HepG2 (cell line): Measurements from ENCODE around the gene CD2.
"Not testable (repeated sequence)": the region's sequence is repeated elsewhere in the genome, so short reads cannot be mapped to it uniquely, and the experiment has no call there.

Source experiments
- AFF4 ChIP-seq: sonication (generic); formaldehyde crosslinking; IDR thresholded peaks from 2 replicates; pipeline ENCODE4 v1.4.0; 2020; ENCODE audit warnings: missing genetic modification reagents
- CEBPB ChIP-seq: IDR thresholded peaks from 2 replicates; pipeline ENCODE4 v1.6.1; 2011; ENCODE audit warnings: low read depth, low read length, improper control_type of control experiment, borderline replicate concordance
- CREB1 ChIP-seq, 2 experiments: fragments of 450-650 bp in 1 of 2; IDR thresholded peaks; 2 replicates each; pipeline ENCODE4 v1.6.1; 2016 to 2017; ENCODE audit warnings: control low read depth in 1 of 2, mild to moderate bottlenecking in 1 of 2, missing compliant biosample characterization in 1 of 2, missing genetic modification characterization in 1 of 2
- ELF1 ChIP-seq: sonication (generic); formaldehyde crosslinking; IDR thresholded peaks from 2 replicates; pipeline ENCODE4 v1.4.0; 2020; ENCODE audit warnings: missing genetic modification reagents
- ESRRA ChIP-seq: sonication (generic); formaldehyde crosslinking; IDR thresholded peaks from 2 replicates; pipeline ENCODE4 v1.5.1; 2020; ENCODE audit warnings: mild to moderate bottlenecking, low read depth, missing genetic modification reagents
- FOSL2 ChIP-seq: sonication (generic); formaldehyde crosslinking; IDR thresholded peaks from 2 replicates; pipeline ENCODE4 v1.4.0; 2020; ENCODE audit warnings: missing genetic modification reagents
- NR3C1 ChIP-seq: sonication (generic); formaldehyde crosslinking; IDR thresholded peaks from 2 replicates; pipeline ENCODE4 v1.4.0; 2020; ENCODE audit warnings: missing genetic modification reagents
- PAX8 ChIP-seq: sonication (generic); formaldehyde crosslinking; IDR thresholded peaks from 2 replicates; pipeline ENCODE4 v1.8.0; 2022; ENCODE audit warnings: mild to moderate bottlenecking, missing genetic modification reagents, borderline replicate concordance
- SRF ChIP-seq: IDR thresholded peaks from 2 replicates; pipeline ENCODE4 v1.6.1; 2011; ENCODE audit warnings: mild to moderate bottlenecking, low read depth, low read length, moderate library complexity
- THYN1 ChIP-seq: sonication (generic); formaldehyde crosslinking; IDR thresholded peaks from 2 replicates; pipeline ENCODE4 v1.8.1; 2023; ENCODE audit warnings: low read depth, mild to moderate bottlenecking, moderate library complexity, missing genetic modification reagents, borderline replicate concordance
- ZNF256 ChIP-seq: sonication (generic); formaldehyde crosslinking; conservative IDR thresholded peaks from 2 replicates; pipeline ENCODE4 v1.4.0; 2020; ENCODE audit warnings: missing genetic modification reagents
- ZNF264 ChIP-seq: sonication (generic); formaldehyde crosslinking; IDR thresholded peaks from 2 replicates; pipeline ENCODE4 v1.4.0; 2020; ENCODE audit warnings: missing genetic modification reagents
- ZSCAN29 ChIP-seq: sonication (generic); formaldehyde crosslinking; conservative IDR thresholded peaks from 2 replicates; pipeline ENCODE4 v1.4.0; 2020; ENCODE audit warnings: mild to moderate bottlenecking, missing genetic modification reagents
- TF ChIP-seq, protein P1 (sequence below): sonication (generic); formaldehyde crosslinking; conservative IDR thresholded peaks from 2 replicates; pipeline ENCODE4 v1.8.0; 2022; ENCODE audit warnings: mild to moderate bottlenecking, moderate library complexity, missing genetic modification reagents

DNA sequence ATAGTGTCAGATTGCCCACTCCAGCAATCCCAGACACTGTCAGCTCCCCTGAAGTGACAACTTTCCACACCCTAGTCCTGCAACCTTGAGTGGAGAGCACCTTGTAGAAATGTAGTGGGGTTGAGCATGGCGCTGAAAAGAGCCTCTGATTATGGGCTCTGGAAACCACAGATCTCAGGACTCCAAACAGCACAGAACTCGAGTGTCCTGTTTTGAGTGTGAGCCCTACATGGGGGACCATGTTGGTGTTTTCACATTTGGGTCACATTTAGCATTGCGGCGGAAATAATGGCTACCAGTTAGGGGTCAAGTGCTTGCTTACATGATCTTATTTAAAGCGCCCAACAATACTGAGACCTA is 4.2 kb downstream of the CD2 start:
- not testable (repeated sequence) for TF ChIP-seq CREB1 (IDR thresholded peaks at IDR 0.05); CREB1 (CRISPR knock-in tag; IDR thresholded peaks at IDR 0.05); ZSCAN29; PAX8; ESRRA; AFF4; THYN1 (CRISPR knock-in tag); SRF; ZNF256; ZNF264 (CRISPR knock-in tag); CEBPB; ELF1; FOSL2 (CRISPR knock-in tag); NR3C1 (CRISPR knock-in tag)
- TF ChIP-seq, protein P1, sequence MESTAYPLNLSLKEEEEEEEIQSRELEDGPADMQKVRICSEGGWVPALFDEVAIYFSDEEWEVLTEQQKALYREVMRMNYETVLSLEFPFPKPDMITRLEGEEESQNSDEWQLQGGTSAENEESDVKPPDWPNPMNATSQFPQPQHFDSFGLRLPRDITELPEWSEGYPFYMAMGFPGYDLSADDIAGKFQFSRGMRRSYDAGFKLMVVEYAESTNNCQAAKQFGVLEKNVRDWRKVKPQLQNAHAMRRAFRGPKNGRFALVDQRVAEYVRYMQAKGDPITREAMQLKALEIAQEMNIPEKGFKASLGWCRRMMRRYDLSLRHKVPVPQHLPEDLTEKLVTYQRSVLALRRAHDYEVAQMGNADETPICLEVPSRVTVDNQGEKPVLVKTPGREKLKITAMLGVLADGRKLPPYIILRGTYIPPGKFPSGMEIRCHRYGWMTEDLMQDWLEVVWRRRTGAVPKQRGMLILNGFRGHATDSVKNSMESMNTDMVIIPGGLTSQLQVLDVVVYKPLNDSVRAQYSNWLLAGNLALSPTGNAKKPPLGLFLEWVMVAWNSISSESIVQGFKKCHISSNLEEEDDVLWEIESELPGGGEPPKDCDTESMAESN (CRISPR knock-in tag) = not testable (repeated sequence)
